ENCODE data around the gene CHTOP.

CHTOP gene

GRCh38 chr1:153626904-153627714 is 6.8 kb upstream of the CHTOP start, which contains the start of gene S100A13:
Gene S100A13 (minus strand): TSS chr1:153627505. CDS start chr1:153626472, 1,033 bp downstream.
- no peaks in the 10 kb centered on the region for H3K9me3 ChIP-seq (ENCODE audit: severe bottlenecking)
- no peaks in the 10 kb centered on the region for H3K27me3 ChIP-seq (ENCODE audit: insufficient read depth, poor library complexity, severe bottlenecking)
- H3K27ac ChIP-seq (ENCODE audit: poor library complexity, severe bottlenecking): peak within 1 kb of the TSS; percentile 76
- peak; percentile 76 for TF ChIP-seq CTCF (IDR thresholded peaks at IDR 0.05; ENCODE audit: poor library complexity, severe bottlenecking)
- peak; percentile 83 for DNase-seq (ENCODE audit: low spot score)
- ATAC-seq (ENCODE audit: low read depth): peak; percentile 85
- H3K36me3 ChIP-seq (ENCODE audit: low read depth): peaks cover 27% of the 10 kb centered on the region
- peaks cover 6% of the 10 kb centered on the region for H3K4me1 ChIP-seq (ENCODE audit: insufficient read depth, poor library complexity, severe bottlenecking)
- H3K4me3 ChIP-seq (ENCODE audit: severe bottlenecking): peak within 1 kb of the TSS; percentile 32

GRCh38 chr1:153627715-153628626 is 5.9 kb upstream of the CHTOP start, which contains the start of gene S100A1:
Gene S100A1 (plus strand): TSS chr1:153628434. CDS start chr1:153630522, 2,088 bp downstream.
- peak; percentile 46 for TF ChIP-seq CTCF (IDR thresholded peaks at IDR 0.05; ENCODE audit: poor library complexity, severe bottlenecking)
- Histone ChIP-seq H3K36me3 (ENCODE audit: low read depth) (peaks cover 22% of the 10 kb centered on the region), H3K4me3 (ENCODE audit: severe bottlenecking) (peak within 1 kb of the TSS; percentile 32), H3K27ac (ENCODE audit: poor library complexity, severe bottlenecking) (peak within 1 kb of the TSS; percentile 76), H3K4me1 (ENCODE audit: insufficient read depth, poor library complexity, severe bottlenecking) (peaks cover 6% of the 10 kb centered on the region), H3K27me3 (ENCODE audit: insufficient read depth, poor library complexity, severe bottlenecking) (no peaks in the 10 kb centered on the region), H3K9me3 (ENCODE audit: severe bottlenecking) (no peaks in the 10 kb centered on the region)
- DNase-seq (ENCODE audit: low spot score) (no peak), ATAC-seq (ENCODE audit: low read depth) (peak; percentile 11)

GRCh38 chr1:153628638-153629342 is 5.1 kb upstream of the CHTOP start:
- H3K27ac ChIP-seq (ENCODE audit: poor library complexity, severe bottlenecking): no peak overlapping the region
- ATAC-seq (ENCODE audit: low read depth) (no peak), DNase-seq (ENCODE audit: low spot score) (no peak)
- peaks cover 17% of the 10 kb centered on the region for H3K36me3 ChIP-seq (ENCODE audit: low read depth)
- H3K27me3 ChIP-seq (ENCODE audit: insufficient read depth, poor library complexity, severe bottlenecking): no peaks in the 10 kb centered on the region
- no peak overlapping the region for H3K4me3 ChIP-seq (ENCODE audit: severe bottlenecking)
- TF ChIP-seq CTCF (IDR thresholded peaks at IDR 0.05; ENCODE audit: poor library complexity, severe bottlenecking): no peak
- peaks cover 6% of the 10 kb centered on the region for H3K4me1 ChIP-seq (ENCODE audit: insufficient read depth, poor library complexity, severe bottlenecking)
- no peaks in the 10 kb centered on the region for H3K9me3 ChIP-seq (ENCODE audit: severe bottlenecking)

DNA sequence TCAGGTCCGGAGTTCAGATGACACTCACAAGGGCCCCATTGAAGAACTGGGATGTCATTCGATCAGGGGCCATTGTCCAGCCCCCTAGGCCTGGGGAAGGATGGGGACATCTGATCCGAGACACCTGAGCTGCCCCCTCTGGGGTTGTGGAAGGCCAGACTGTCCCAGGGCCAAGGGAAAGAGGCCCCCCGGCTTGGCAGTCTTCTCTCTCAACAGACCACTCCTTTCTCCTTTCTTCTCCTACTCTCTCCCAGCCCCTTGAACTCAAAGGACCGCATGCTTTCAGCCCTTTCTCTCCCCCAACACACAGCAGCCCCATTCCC is 4.6 kb upstream of the CHTOP start:
- TF ChIP-seq CTCF (IDR thresholded peaks at IDR 0.05; ENCODE audit: poor library complexity, severe bottlenecking): no peak
- H3K27ac ChIP-seq (ENCODE audit: poor library complexity, severe bottlenecking): no peak overlapping the region
- H3K4me1 ChIP-seq (ENCODE audit: insufficient read depth, poor library complexity, severe bottlenecking): peaks cover 6% of the 10 kb centered on the region
- no peaks in the 10 kb centered on the region for H3K27me3 ChIP-seq (ENCODE audit: insufficient read depth, poor library complexity, severe bottlenecking)
- no peak for ATAC-seq (ENCODE audit: low read depth)
- H3K4me3 ChIP-seq (ENCODE audit: severe bottlenecking): no peak overlapping the region
- DNase-seq (ENCODE audit: low spot score): no peak
- peaks cover 14% of the 10 kb centered on the region for H3K36me3 ChIP-seq (ENCODE audit: low read depth)
- H3K9me3 ChIP-seq (ENCODE audit: severe bottlenecking): no peaks in the 10 kb centered on the region
